Fibroblast of the aortic adventitia (primary cell): ENCODE results near the gene ACOT2. TPM values are rescaled to one million over a fixed set of nuclear protein-coding genes. Genes with fewer than 3 reads are reported as not detected.
"Not testable (repeated sequence)": the region's sequence is repeated elsewhere in the genome, so short reads cannot be mapped to it uniquely, and the experiment has no call there.

Source experiments
- DNase-seq: peaks from one replicate; pipeline ENCODE4 v3.0.0-alpha.2; 2010; ENCODE audit warnings: low read depth
- H3K4me3 ChIP-seq: 2 replicates; pipeline ENCODE4 v1.5.1; 2011; ENCODE audit warnings: low read depth, mild to moderate bottlenecking, control low read depth, low read length, moderate library complexity
- CTCF ChIP-seq: IDR thresholded peaks from 2 replicates; pipeline ENCODE4 v1.5.1; 2011; ENCODE audit warnings: mild to moderate bottlenecking, low read length, control low read depth, inconsistent platforms; ENCODE audit not compliant: insufficient read depth
- total RNA-seq: library from RNA; depleted of rRNA; stranded (reverse); fragments of >200 nt; gene quantifications from 2 replicates; pipeline ENCODE4 v1.2.3, GENCODE V29; 2012; ENCODE audit warnings: low replicate concordance

The ACOT2 gene
- total RNA-seq, 1 donor = 8.9 TPM

- peak overlapping the region; percentile 75 for H3K4me3 ChIP-seq
- no peak for TF ChIP-seq CTCF
- DNase-seq = peak; percentile 48
Observed at GRCh38 chr14:73567951-73568885, 795 bp upstream of the ACOT2 start.

- H3K4me3 ChIP-seq = peak overlapping the region; percentile 75
- DNase-seq = not testable (repeated sequence)
Observed at GRCh38 chr14:73568886-73569184, 178 bp upstream of the ACOT2 start.

GRCh38 chr14:73570913-73571312 is 1.9 kb downstream of the ACOT2 start:
- H3K4me3 ChIP-seq = not testable (repeated sequence)
- DNase-seq = peak; percentile 30
- TF ChIP-seq CTCF = peak; percentile 59

GRCh38 chr14:73573034-73573433 is 4.0 kb downstream of the ACOT2 start:
- DNase-seq, H3K4me3 ChIP-seq: not testable (repeated sequence)

- H3K4me3 ChIP-seq, DNase-seq: not testable (repeated sequence)
Observed at GRCh38 chr14:73573740-73574139, 4.7 kb downstream of the ACOT2 start.

GRCh38 chr14:73574251-73574650 is 5.2 kb downstream of the ACOT2 start:
- DNase-seq, H3K4me3 ChIP-seq: not testable (repeated sequence)

GRCh38 chr14:73576391-73576790 is 7.4 kb downstream of the ACOT2 start:
- DNase-seq = peak; percentile 19
- H3K4me3 ChIP-seq = no peak overlapping the region
- no peak for TF ChIP-seq CTCF

GRCh38 chr14:73577214-73577613 is 8.2 kb downstream of the ACOT2 start:
- DNase-seq, H3K4me3 ChIP-seq: not testable (repeated sequence)

GRCh38 chr14:73582102-73582979 is 13.3 kb downstream of the ACOT2 start:
- DNase-seq, H3K4me3 ChIP-seq: not testable (repeated sequence)

- DNase-seq = no peak
- TF ChIP-seq CTCF = no peak
- H3K4me3 ChIP-seq = no peak overlapping the region
Observed at GRCh38 chr14:73588695-73589094, 19.7 kb downstream of the ACOT2 start.
